HepG2 (cell line): ENCODE data around the gene CAPN11. TPM values are rescaled to one million over a fixed set of nuclear protein-coding genes. Genes with fewer than 3 reads are reported as not detected.

ENCODE experiments used
- CBFB ChIP-seq: sonication (generic); formaldehyde crosslinking; IDR thresholded peaks from 2 replicates; pipeline ENCODE4 v1.4.0; 2020; ENCODE audit warnings: missing genetic modification reagents
- CEBPG ChIP-seq: IDR thresholded peaks from 2 replicates; pipeline ENCODE4 v1.6.1; 2016
- ELF3 ChIP-seq: IDR thresholded peaks from 2 replicates; pipeline ENCODE4 v1.6.1; 2016; ENCODE audit warnings: missing genetic modification reagents, missing compliant biosample characterization
- ETV6 ChIP-seq: sonication (generic); formaldehyde crosslinking; conservative IDR thresholded peaks from 2 replicates; pipeline ENCODE4 v1.4.0; 2020; ENCODE audit warnings: missing genetic modification reagents
- GATAD2A ChIP-seq: IDR thresholded peaks from 2 replicates; pipeline ENCODE4 v1.6.1; 2016
- HES4 ChIP-seq: sonication (generic); formaldehyde crosslinking; IDR thresholded peaks from 2 replicates; pipeline ENCODE4 v1.9.0; 2021; ENCODE audit warnings: mild to moderate bottlenecking, missing genetic modification reagents, borderline replicate concordance
- IRX3 ChIP-seq: sonication (generic); formaldehyde crosslinking; IDR thresholded peaks from 2 replicates; pipeline ENCODE4 v1.8.1; 2023; ENCODE audit warnings: mild to moderate bottlenecking, low read depth, missing genetic modification reagents, borderline replicate concordance
- MIER3 ChIP-seq: IDR thresholded peaks from 2 replicates; pipeline ENCODE4 v1.6.1; 2016; ENCODE audit warnings: missing compliant biosample characterization, borderline replicate concordance
- MLLT10 ChIP-seq: sonication (generic); formaldehyde crosslinking; IDR thresholded peaks from 2 replicates; pipeline ENCODE4 v1.4.0; 2020; ENCODE audit warnings: missing genetic modification reagents
- NRL ChIP-seq: sonication (generic); formaldehyde crosslinking; IDR thresholded peaks from 2 replicates; pipeline ENCODE4 v1.5.0; 2020; ENCODE audit warnings: missing genetic modification reagents, mild to moderate bottlenecking, moderate library complexity, borderline replicate concordance
- PLSCR1 ChIP-seq: sonication (generic); formaldehyde crosslinking; IDR thresholded peaks from 2 replicates; pipeline ENCODE4 v1.5.0; 2020; ENCODE audit warnings: missing genetic modification reagents, mild to moderate bottlenecking, borderline replicate concordance
- SMAD1 ChIP-seq: sonication (generic); formaldehyde crosslinking; IDR thresholded peaks from 2 replicates; pipeline ENCODE4 v1.4.0; 2020; ENCODE audit warnings: missing genetic modification reagents, low read depth, mild to moderate bottlenecking, borderline replicate concordance
- SRY ChIP-seq: sonication (generic); formaldehyde crosslinking; IDR thresholded peaks from 2 replicates; pipeline ENCODE4 v1.8.0; 2022; ENCODE audit warnings: mild to moderate bottlenecking, missing genetic modification reagents
- TEAD2 ChIP-seq: sonication (generic); formaldehyde crosslinking; IDR thresholded peaks from 2 replicates; pipeline ENCODE4 v1.9.0; 2021; ENCODE audit warnings: missing genetic modification reagents
- ZFY ChIP-seq: sonication (generic); formaldehyde crosslinking; IDR thresholded peaks from 2 replicates; pipeline ENCODE4 v1.4.0; 2020; ENCODE audit warnings: missing genetic modification reagents
- ZKSCAN8 ChIP-seq: IDR thresholded peaks from 2 replicates; pipeline ENCODE4 v1.6.1; 2016; ENCODE audit warnings: borderline replicate concordance, missing genetic modification reagents, missing compliant biosample characterization
- ZNF124 ChIP-seq: sonication (generic); formaldehyde crosslinking; IDR thresholded peaks from 2 replicates; pipeline ENCODE4 v1.4.0; 2020; ENCODE audit warnings: missing genetic modification reagents
- ZNF160 ChIP-seq: sonication (generic); formaldehyde crosslinking; IDR thresholded peaks from 2 replicates; pipeline ENCODE4 v1.8.0; 2022; ENCODE audit warnings: mild to moderate bottlenecking, inconsistent platforms, missing genetic modification reagents
- ZNF263 ChIP-seq: sonication (generic); formaldehyde crosslinking; IDR thresholded peaks from 2 replicates; pipeline ENCODE4 v1.4.0; 2020; ENCODE audit warnings: missing genetic modification reagents
- ZNF512B ChIP-seq: sonication (generic); formaldehyde crosslinking; IDR thresholded peaks from 2 replicates; pipeline ENCODE4 v1.5.1; 2020; ENCODE audit warnings: missing genetic modification reagents, mild to moderate bottlenecking, borderline replicate concordance
- ZNF713 ChIP-seq: sonication (generic); formaldehyde crosslinking; IDR thresholded peaks from 2 replicates; pipeline ENCODE4 v1.4.0; 2020; ENCODE audit warnings: mild to moderate bottlenecking, missing genetic modification reagents
- ZNF749 ChIP-seq: sonication (generic); formaldehyde crosslinking; IDR thresholded peaks from 2 replicates; pipeline ENCODE4 v1.8.0; 2022; ENCODE audit warnings: mild to moderate bottlenecking, missing genetic modification reagents, moderate library complexity, borderline replicate concordance
- ZNF770 ChIP-seq: sonication (generic); formaldehyde crosslinking; IDR thresholded peaks from 2 replicates; pipeline ENCODE4 v1.5.0; 2020; ENCODE audit warnings: mild to moderate bottlenecking, missing genetic modification reagents
- ZSCAN20 ChIP-seq: sonication (generic); formaldehyde crosslinking; IDR thresholded peaks from 2 replicates; pipeline ENCODE4 v1.4.0; 2020; ENCODE audit warnings: missing genetic modification reagents, mild to moderate bottlenecking, borderline replicate concordance
- polyA plus RNA-seq, 8 experiments: library from polyadenylated mRNA; depleted of rRNA in 3 of 8; stranded (reverse) in 7 of 8; unstranded in 1 of 8; fragments of >200 nt; fragmentation: Illumina TruSeq in 4 of 8; extraction: Trizol in 4 of 8; gene quantifications; 2 replicates each; pipeline versions ENCODE4 v1.2.1 to v1.2.3, GENCODE V29; 2011 to 2016; ENCODE audit warnings: low read depth in 4 of 8, missing spikeins in 1 of 8, mixed read lengths in 1 of 8; ENCODE audit not compliant: insufficient read depth in 1 of 8
- total RNA-seq, 5 experiments: library from RNA; depleted of rRNA; stranded (reverse); fragments of >200 nt; fragmentation: Illumina TruSeq; extraction: Trizol; gene quantifications; 2 replicates each; pipeline ENCODE4 v1.2.3, GENCODE V29; 2016; ENCODE audit warnings: low read depth in 1 of 5

CAPN11 gene
- total and polyA plus RNA-seq, 2 of the 13 experiments (the other 11 are each of a cell fraction or from before 2014, with no cell fraction given): 0.07 to 0.11 TPM

GRCh38 chr6:44111434-44112417 lies 46.9 kb upstream of the CAPN11 start (continued):
- TF ChIP-seq ZNF512B (CRISPR knock-in tag) (no peak), MLLT10 (no peak), NRL (CRISPR knock-in tag) (no peak), ETV6 (CRISPR knock-in tag) (no peak), CBFB (CRISPR knock-in tag) (no peak), ZNF160 (CRISPR knock-in tag) (no peak), PLSCR1 (CRISPR knock-in tag) (no peak), MIER3 (CRISPR knock-in tag) (peak; percentile 56; the same call in 1 of the 2 replicates), CEBPG (CRISPR knock-in tag) (peak; percentile 100), ZNF713 (CRISPR knock-in tag) (no peak), TEAD2 (CRISPR knock-in tag) (no peak), ELF3 (peak; percentile 81), ZNF770 (CRISPR knock-in tag) (peak; percentile 36; the same call in 1 of the 2 replicates), GATAD2A (peak; percentile 100), HES4 (CRISPR knock-in tag) (no peak), ZNF263 (0 out of 2 replicates have a peak, but pooled peaks have one; percentile 11), SRY (CRISPR knock-in tag) (no peak), ZNF749 (CRISPR knock-in tag) (no peak), IRX3 (no peak), ZSCAN20 (CRISPR knock-in tag) (peak; percentile 80; the same call in 1 of the 2 replicates), ZKSCAN8 (peak; percentile 68; the same call in 1 of the 2 replicates), ZNF124 (CRISPR knock-in tag) (peak; percentile 89; the same call in 1 of the 2 replicates), ZFY (CRISPR knock-in tag) (no peak), SMAD1 (CRISPR knock-in tag) (no peak)
